SK-N-SH (cell line): ENCODE measurements around the gene NOL4L. TPM values are rescaled to one million over a fixed set of nuclear protein-coding genes. Genes with fewer than 3 reads are reported as not detected.

Source experiments
- CTCF ChIA-PET: fragments of 300-600, 350-600 bp; formaldehyde crosslinking; extraction: SDS; loops from one replicate; lab custom pipeline; 2021; lab: Yijun Ruan, JAX
- POLR2A ChIA-PET: fragments of 350-600 bp; sonication (Branson Sonifier 250); formaldehyde crosslinking; extraction: SDS; loops from one replicate; lab custom pipeline; 2020; ENCODE audit warnings: antibody characterized with exemption, inconsistent platforms; lab: Yijun Ruan, JAX
- DNase-seq: peaks from one replicate; pipeline ENCODE4 v3.0.0; 2012
- H2AFZ ChIP-seq: fragments of 200-600 bp; sonication (generic); 2 replicates; pipeline ENCODE4 v1.8.1; 2016; ENCODE audit warnings: antibody characterized with exemption, mild to moderate bottlenecking, low read depth
- H3F3A ChIP-seq: fragments of 200-600 bp; sonication (generic); replicated peaks from 2 replicates; pipeline ENCODE3; 2016; ENCODE audit warnings: antibody characterized with exemption, mild to moderate bottlenecking; ENCODE audit not compliant: insufficient read depth
- H3K27ac ChIP-seq, 2 experiments: fragments of 200-500 bp in 1 of 2; fragments of 200-600 bp in 1 of 2; sonication (Bioruptor generic) in 1 of 2; sonication (generic), shearing (Covaris generic) in 1 of 2; 2 replicates each; pipeline versions ENCODE4 v1.5.1 to v1.6.1; 2014 to 2016; ENCODE audit warnings: low read depth in 2 of 2, inconsistent platforms in 1 of 2, low read length in 1 of 2, mild to moderate bottlenecking in 1 of 2, mixed read lengths in 1 of 2
- H3K27me3 ChIP-seq: fragments of 200-600 bp; sonication (generic), shearing (Covaris generic); 2 replicates; pipeline ENCODE4 v1.6.1; 2016; ENCODE audit warnings: mixed run types; ENCODE audit not compliant: insufficient read depth
- H3K36me3 ChIP-seq, 2 experiments: fragments of 200-500 bp in 1 of 2; fragments of 200-600 bp in 1 of 2; sonication (Bioruptor generic) in 1 of 2; sonication (generic) in 1 of 2; replicated peaks in 1 of 2; 2 replicates each; pipeline versions ENCODE3 to v1.5.1; 2014 to 2016; ENCODE audit warnings: low read length in 1 of 2, mild to moderate bottlenecking in 1 of 2; ENCODE audit not compliant: insufficient read depth in 2 of 2, control insufficient read depth in 1 of 2
- H3K4me1 ChIP-seq, 2 experiments: fragments of 200-500 bp in 1 of 2; fragments of 200-600 bp in 1 of 2; sonication (Bioruptor generic) in 1 of 2; sonication (generic), shearing (Covaris generic) in 1 of 2; 2 replicates each; pipeline versions ENCODE4 v1.5.1 to v1.6.1; 2014 to 2016; ENCODE audit warnings: low read depth in 1 of 2, low read length in 1 of 2, mixed run types in 1 of 2; ENCODE audit not compliant: insufficient read depth in 2 of 2, control insufficient read depth in 1 of 2
- H3K4me2 ChIP-seq: fragments of 200-600 bp; sonication (generic), shearing (Covaris generic); 2 replicates; pipeline ENCODE4 v1.6.1; 2017; ENCODE audit warnings: mixed run types
- H3K4me3 ChIP-seq, 2 experiments: fragments of 200-500 bp in 1 of 2; fragments of 200-600 bp in 1 of 2; sonication (Bioruptor generic) in 1 of 2; sonication (generic), shearing (Covaris generic) in 1 of 2; 2 replicates each; pipeline versions ENCODE4 v1.5.1 to v1.8.1; 2014 to 2016; ENCODE audit warnings: low read depth in 2 of 2, inconsistent platforms in 1 of 2, low read length in 1 of 2, mild to moderate bottlenecking in 1 of 2, mixed read lengths in 1 of 2, moderate library complexity in 1 of 2
- H3K79me2 ChIP-seq: fragments of 200-600 bp; sonication (generic); 2 replicates; pipeline ENCODE4 v1.8.1; 2017; ENCODE audit warnings: mild to moderate bottlenecking; ENCODE audit not compliant: insufficient read depth
- H3K9ac ChIP-seq: fragments of 200-600 bp; sonication (generic); 2 replicates; pipeline ENCODE4 v1.6.1; 2017; ENCODE audit warnings: mixed run types
- H3K9me2 ChIP-seq: fragments of 200-600 bp; sonication (generic); 2 replicates; pipeline ENCODE4 v1.6.1; 2017; ENCODE audit warnings: mixed run types
- H3K9me3 ChIP-seq: fragments of 200-600 bp; sonication (generic); 2 replicates; pipeline ENCODE4 v1.6.1; 2017; ENCODE audit warnings: mixed run types, mild to moderate bottlenecking, moderate library complexity
- H4K20me1 ChIP-seq: fragments of 200-600 bp; sonication (generic); 2 replicates; pipeline ENCODE4 v1.6.1; 2017; ENCODE audit warnings: mild to moderate bottlenecking, mixed run types; ENCODE audit not compliant: insufficient read depth
- CHD2 ChIP-seq: fragments of 150-350 bp; IDR thresholded peaks from 2 replicates; pipeline ENCODE4 v1.6.1; 2018; ENCODE audit warnings: low read length; ENCODE audit not compliant: partially characterized antibody
- EP300 ChIP-seq, 2 experiments: IDR thresholded peaks; 2 replicates each; pipeline versions ENCODE4 v1.4.0 to v1.6.1; 2012; ENCODE audit warnings: borderline replicate concordance in 1 of 2, low read depth in 1 of 2, low read length in 1 of 2
- FOXJ3 ChIP-seq: sonication (generic); formaldehyde crosslinking; IDR thresholded peaks from 2 replicates; pipeline ENCODE4 v1.5.1; 2020; ENCODE audit warnings: mild to moderate bottlenecking, missing genetic modification reagents
- GATA2 ChIP-seq: sonication (generic); formaldehyde crosslinking; IDR thresholded peaks from 2 replicates; pipeline ENCODE4 v1.5.0; 2020; ENCODE audit warnings: mild to moderate bottlenecking, missing genetic modification reagents
- MXI1 ChIP-seq: IDR thresholded peaks from 2 replicates; pipeline ENCODE4 v1.6.1; 2012; ENCODE audit warnings: mild to moderate bottlenecking, low read depth, low read length, improper control_type of control experiment
- PBX3 ChIP-seq: IDR thresholded peaks from 2 replicates; pipeline ENCODE4; 2012
- POLR2AphosphoS5 ChIP-seq: IDR thresholded peaks from 2 replicates; pipeline ENCODE4 v1.6.1; 2012; ENCODE audit warnings: low read depth, low read length
- RAD21 ChIP-seq: IDR thresholded peaks from 2 replicates; pipeline ENCODE4 v1.6.1; 2012; ENCODE audit warnings: mild to moderate bottlenecking, low read length
- RCOR1 ChIP-seq: fragments of 150-350 bp; IDR thresholded peaks from 2 replicates; pipeline ENCODE4 v1.6.1; 2017; ENCODE audit warnings: antibody characterized with exemption, low read length
- RXRA ChIP-seq: IDR thresholded peaks from 2 replicates; pipeline ENCODE4 v1.4.0; 2012; ENCODE audit warnings: low read depth, mild to moderate bottlenecking, borderline replicate concordance
- SMC3 ChIP-seq: IDR thresholded peaks from 2 replicates; pipeline ENCODE4 v1.6.1; 2012; ENCODE audit warnings: low read depth, low read length, improper control_type of control experiment
- TAF1 ChIP-seq: IDR thresholded peaks from 2 replicates; pipeline ENCODE4 v1.6.1; 2012; ENCODE audit warnings: low read depth, mild to moderate bottlenecking, low read length, moderate library complexity, borderline replicate concordance
- TCF12 ChIP-seq: IDR thresholded peaks from 2 replicates; pipeline ENCODE4 v1.4.0; 2012
- TEAD4 ChIP-seq: IDR thresholded peaks from 2 replicates; pipeline ENCODE4 v1.4.0; 2012; ENCODE audit warnings: mild to moderate bottlenecking, borderline replicate concordance; ENCODE audit not compliant: insufficient read depth
- ZBTB33 ChIP-seq: IDR thresholded peaks from 2 replicates; pipeline ENCODE4 v1.4.0; 2012; ENCODE audit warnings: low read depth, borderline replicate concordance
- WGBS: methylation state at CpG from one replicate; pipeline ENCODE4 v1.1.6; 2017; ENCODE audit warnings: low lambda C conversion rate; 5-methylcytosine and 5-hydroxymethylcytosine counted together
- polyA plus RNA-seq, 3 experiments: library from polyadenylated mRNA; depleted of rRNA; stranded (reverse); fragments of >200 nt; gene quantifications; 2 replicates each; pipeline ENCODE4 v1.2.3, GENCODE V29; 2012

NOL4L gene
- polyA plus RNA-seq, 1 of the 3 experiments (the other 2 are of a cell fraction), result 14.3 TPM

- H3F3A ChIP-seq, result no peaks in the 10 kb centered on the region
- no peaks in the 10 kb centered on the region for H3K27me3 ChIP-seq
Observed at GRCh38 chr20:32449890-32450401, 135.2 kb downstream of the NOL4L start.

More at GRCh38 chr20:32449890-32450401, 135.2 kb downstream of the NOL4L start:
- Histone ChIP-seq H3K4me1 (peaks cover 0 to 100% of the 10 kb centered on the region in 2 experiments; a peak in 3 of 4 replicates), H4K20me1 (peaks cover 12% of the 10 kb centered on the region; the same call in 1 of the 2 replicates), H3K9me3 (no peaks in the 10 kb centered on the region), H3K9me2 (no peaks in the 10 kb centered on the region), H3K4me2 (no peak overlapping the region), H3K4me3 (no peak overlapping the region), H3K9ac (no peak overlapping the region), H3K36me3 (peaks cover 14 to 73% of the 10 kb centered on the region in 2 experiments), H2AFZ (no peak overlapping the region), H3K27ac (peak overlapping the region; percentile 4 to 98; a peak in 2 of 4 replicates), H3K79me2 (peaks cover 6% of the 10 kb centered on the region; the same call in 1 of the 2 replicates)
- DNase-seq, result peak; percentile 91
- TF ChIP-seq RXRA (no peak), TEAD4 (no peak), EP300 (IDR thresholded peaks at IDR 0.05; ENCODE audit: borderline replicate concordance in 1 of 2, low read depth in 1 of 2, low read length in 1 of 2) (peak in 1 of 2 experiments; percentile 97; a peak in 2 of 4 replicates), POLR2AphosphoS5 (peak; percentile 11; the same call in 1 of the 2 replicates), FOXJ3 (peak; percentile 87), RAD21 (peak; percentile 32), TAF1 (no peak), MXI1 (peak; percentile 97), GATA2 (CRISPR knock-in tag) (peak; percentile 100), ZBTB33 (no peak), PBX3 (no peak), RCOR1 (peak; percentile 96), TCF12 (peak; percentile 62), CHD2 (peak; percentile 87), SMC3 (peak; percentile 14; the same call in 1 of the 2 replicates)
- POLR2A ChIA-PET, result interaction anchor here (0.5 to 2.0 kb wide), 9 partner anchors 9 to 340 kb away, joined by 3 to 11 read pairs (median 3); partner anchors contain the start of gene ASXL1
- CTCF ChIA-PET, result interaction anchor here (0.6 to 1.9 kb wide), 11 partner anchors 9 to 85 kb away, joined by 3 to 6 read pairs (median 4); no protein-coding TSS in a partner anchor
- 37% methylated on average over 7 of the region's 8 CpGs for WGBS
